B cell (primary cell): ENCODE measurements around the gene ITSN2. TPM values are rescaled to one million over a fixed set of nuclear protein-coding genes. Genes with fewer than 3 reads are reported as not detected.

Source experiments
- ATAC-seq: fragments of 200-7000 bp; cut with Tn5 transposase; one replicate; pipeline ENCODE4 v1.10.0; 2021; ENCODE audit warnings: low read depth, mild to moderate bottlenecking, moderate number of reproducible peaks, moderate library complexity
- CTCF ChIA-PET: fragments of 350-600 bp; sonication (Branson Sonifier 250); formaldehyde crosslinking; loops from one replicate; lab custom pipeline; 2021; ENCODE audit warnings: antibody characterized with exemption, inconsistent platforms; lab: Charles Lee
- POLR2A ChIA-PET: fragments of 350-600 bp; sonication (Branson Sonifier 250); formaldehyde crosslinking; loops from one replicate; lab custom pipeline; 2021; ENCODE audit warnings: antibody characterized with exemption; lab: Charles Lee
- DNase-seq: peaks from one replicate; pipeline ENCODE4 v3.0.0; 2013
- H2AFZ ChIP-seq: 2 replicates; pipeline ENCODE4 v1.6.1; 2012; ENCODE audit warnings: mild to moderate bottlenecking, low read depth, low read length; ENCODE audit not compliant: insufficient read depth, poor library complexity, severe bottlenecking
- H3K27ac ChIP-seq, 2 donors: 1 replicate in 1 of 2; 2 replicates in 1 of 2; pipeline ENCODE4 v1.5.1; 2012 to 2013; ENCODE audit warnings: low read length in 2 of 2, mild to moderate bottlenecking in 2 of 2, moderate library complexity in 1 of 2
- H3K27me3 ChIP-seq, 4 experiments: fragments of 200-600 bp in 1 of 4; sonication (generic) in 1 of 4; replicated peaks in 1 of 4; 1 replicate in 2 of 4; 2 replicates in 2 of 4; pipeline versions ENCODE4 v1.6.1 to v1.7.0; 2013 to 2016; ENCODE audit warnings: low read length in 3 of 4, mild to moderate bottlenecking in 2 of 4, mixed read lengths in 1 of 4, moderate library complexity in 1 of 4; ENCODE audit not compliant: insufficient read depth in 4 of 4, control insufficient read depth in 3 of 4; ENCODE audit errors: control extremely low read depth in 1 of 4
- H3K36me3 ChIP-seq, 2 experiments: replicated peaks in 1 of 2; 1 replicate in 1 of 2; 2 replicates in 1 of 2; pipeline versions ENCODE4 v1.6.1 to v1.7.1; 2013; ENCODE audit warnings: low read length in 1 of 2; ENCODE audit not compliant: insufficient read depth in 2 of 2, control insufficient read depth in 1 of 2; ENCODE audit errors: control extremely low read depth in 1 of 2, extremely low read depth in 1 of 2
- H3K4me1 ChIP-seq, 2 donors: fragments of 200-600 bp in 1 of 2; sonication (generic) in 1 of 2; 1 replicate in 1 of 2; 2 replicates in 1 of 2; pipeline versions ENCODE4 v1.5.1 to v1.6.1; 2013 to 2017; ENCODE audit warnings: low read length in 2 of 2; ENCODE audit not compliant: control insufficient read depth in 2 of 2, insufficient read depth in 2 of 2
- H3K4me2 ChIP-seq: replicated peaks from 2 replicates; pipeline ENCODE3; 2012; ENCODE audit warnings: mild to moderate bottlenecking, low read depth, low read length; ENCODE audit not compliant: poor library complexity, severe bottlenecking
- H3K4me3 ChIP-seq, 5 experiments: fragments of 200-600 bp in 1 of 5; sonication (generic) in 1 of 5; 1 replicate in 3 of 5; 2 replicates in 2 of 5; pipeline versions ENCODE4 v1.5.1 to v1.7.0; 2011 to 2016; ENCODE audit warnings: low read length in 4 of 5, mild to moderate bottlenecking in 4 of 5, low read depth in 2 of 5, control low read depth in 1 of 5, moderate library complexity in 1 of 5; ENCODE audit not compliant: insufficient read depth in 1 of 5; ENCODE audit errors: control extremely low read depth in 1 of 5, extremely low read depth in 1 of 5
- H3K79me2 ChIP-seq: fragments of 200-600 bp; sonication (generic); one replicate; pipeline ENCODE4 v1.6.0; 2016; ENCODE audit warnings: low read length; ENCODE audit not compliant: control insufficient read depth, insufficient read depth
- H3K9ac ChIP-seq: fragments of 200-600 bp; sonication (generic); 2 replicates; pipeline ENCODE4 v1.6.1; 2017; ENCODE audit warnings: mild to moderate bottlenecking, low read length, moderate library complexity
- H3K9me3 ChIP-seq, 3 donors: one replicate each; pipeline versions ENCODE4 v1.6.1 to v1.7.1; 2013; ENCODE audit warnings: low read length in 2 of 3; ENCODE audit not compliant: control insufficient read depth in 2 of 3, insufficient read depth in 1 of 3; ENCODE audit errors: control extremely low read depth in 1 of 3
- H4K20me1 ChIP-seq: 2 replicates; pipeline ENCODE4 v1.6.0; 2012; ENCODE audit warnings: mild to moderate bottlenecking, low read length; ENCODE audit not compliant: insufficient read depth, control insufficient read depth, poor library complexity, severe bottlenecking
- H3K27ac Mint-ChIP-seq: one replicate; pipeline ENCODE4 v1.8.0; 2021; ENCODE audit warnings: mixed read lengths
- H3K27me3 Mint-ChIP-seq: one replicate; pipeline ENCODE4 v1.8.0; 2021; ENCODE audit warnings: mixed read lengths
- H3K4me1 Mint-ChIP-seq: one replicate; pipeline ENCODE4 v1.8.0; 2021; ENCODE audit warnings: mixed read lengths
- H3K4me3 Mint-ChIP-seq: one replicate; pipeline ENCODE4 v1.8.0; 2021; ENCODE audit warnings: mixed read lengths
- H3K9me3 Mint-ChIP-seq: one replicate; pipeline ENCODE4 v1.8.0; 2022; ENCODE audit warnings: mixed read lengths; ENCODE audit not compliant: insufficient read depth
- CTCF ChIP-seq: fragments of 200-600 bp; IDR thresholded peaks from one replicate; pipeline ENCODE4 v1.8.0; 2022; ENCODE audit warnings: antibody characterized with exemption, mild to moderate bottlenecking
- EZH2 ChIP-seq: IDR thresholded peaks from 2 replicates; pipeline ENCODE4 v1.6.1; 2012; ENCODE audit warnings: borderline replicate concordance, low read depth, mild to moderate bottlenecking, moderate library complexity, low read length; ENCODE audit not compliant: insufficient read depth, poor library complexity, severe bottlenecking
- WGBS: methylation state at CpG from one replicate; pipeline ENCODE4 v1.1.5; 2013; ENCODE audit warnings: missing lambda C conversion rate; ENCODE audit not compliant: insufficient coverage; 5-methylcytosine and 5-hydroxymethylcytosine counted together
- intact Hi-C: fragments of 100-400 bp; cut with micrococcal nuclease; formaldehyde crosslinking; loops from one replicate; pipeline ENCODE4 v1.10.0; 2022
- polyA plus RNA-seq: library from polyadenylated mRNA; depleted of rRNA; stranded (reverse); fragments of >200 nt; gene quantifications from 2 replicates; pipeline ENCODE4 v1.2.3, GENCODE V29; 2012
- total RNA-seq, 2 donors: library from RNA; stranded (reverse); fragments of 120-200 nt in 1 of 2; gene quantifications; 1 replicate in 1 of 2; 2 replicates in 1 of 2; pipeline versions ENCODE4 v1.2.3 to v1.2.4, GENCODE V29; 2013 to 2022

ITSN2 gene
- total and polyA plus RNA-seq, 2 donors (not counting 1 experiment from before 2014, with no cell fraction given), result 107 to 200 TPM

GRCh38 chr2:24253303-24253919 is 106.9 kb downstream of the ITSN2 start:
- Histone ChIP-seq H3K27ac (no peak overlapping the region), H3K4me1 (no peaks in the 10 kb centered on the region), H3K4me3 (no peak overlapping the region), H3K36me3 (peaks cover 20 to 74% of the 10 kb centered on the region in 2 experiments), H3K4me2 (no peak overlapping the region), H3K9me3 (no peaks in the 10 kb centered on the region), H4K20me1 (no peaks in the 10 kb centered on the region), H2AFZ (no peak overlapping the region), H3K79me2 (no peaks in the 10 kb centered on the region), H3K27me3 (no peaks in the 10 kb centered on the region), H3K9ac (no peak overlapping the region)
- H3K4me3 Mint-ChIP-seq, result no peak overlapping the region
- H3K9me3 Mint-ChIP-seq, result no peaks in the 10 kb centered on the region
- H3K27me3 Mint-ChIP-seq, result no peaks in the 10 kb centered on the region
- peak overlapping the region; percentile 0 for H3K27ac Mint-ChIP-seq
- TF ChIP-seq CTCF (no peak), EZH2 (no peak)
- CTCF ChIA-PET, result no interaction called here
- no peaks in the 10 kb centered on the region for H3K4me1 Mint-ChIP-seq
- no peak for DNase-seq
- ATAC-seq, result no peak
- 100% methylated on average over 5 of the region's 6 CpGs for WGBS
- POLR2A ChIA-PET, result interaction anchor here (0.6 kb wide), 1 partner anchor 17 kb away, joined by 5 read pairs; no protein-coding TSS in a partner anchor
- intact Hi-C loops, result no loop called here

GRCh38 chr2:24247592-24247991 is 112.7 kb downstream of the ITSN2 start:
- no peaks in the 10 kb centered on the region for H3K9me3 ChIP-seq
- no peak overlapping the region for H2AFZ ChIP-seq
- H3K4me2 ChIP-seq, result no peak overlapping the region
- DNase-seq (no peak), ATAC-seq (no peak)
- TF ChIP-seq CTCF (no peak), EZH2 (no peak)
- no peak overlapping the region for H3K27ac Mint-ChIP-seq
- H3K9ac ChIP-seq, result no peak overlapping the region
- H3K27ac ChIP-seq, result no peak overlapping the region
- H3K36me3 ChIP-seq, result peaks cover 14 to 91% of the 10 kb centered on the region in 2 experiments
- H3K4me3 Mint-ChIP-seq, result no peak overlapping the region
- intact Hi-C loops, result no loop called here
- no peaks in the 10 kb centered on the region for H3K79me2 ChIP-seq
- H3K4me3 ChIP-seq, result no peak overlapping the region
- H3K9me3 Mint-ChIP-seq, result no peaks in the 10 kb centered on the region
- H3K27me3 Mint-ChIP-seq, result no peaks in the 10 kb centered on the region
- no peaks in the 10 kb centered on the region for H4K20me1 ChIP-seq
- POLR2A ChIA-PET, result no interaction called here
- CTCF ChIA-PET, result no interaction called here
- peaks cover 2% of the 10 kb centered on the region for H3K4me1 Mint-ChIP-seq
- no peaks in the 10 kb centered on the region for H3K27me3 ChIP-seq
- WGBS, result no CpG with 5 or more reads among the region's 3 CpGs
- H3K4me1 ChIP-seq, result no peaks in the 10 kb centered on the region
